GM12892 (cell line): ENCODE data around the gene KIF16B.

Source experiments
- POLR2A ChIP-seq: IDR thresholded peaks from 2 replicates; pipeline ENCODE4 v1.6.1; 2011; ENCODE audit warnings: low read depth, low read length, control low read depth
- TAF1 ChIP-seq: IDR thresholded peaks from 2 replicates; pipeline ENCODE4 v1.6.1; 2011; ENCODE audit warnings: low read depth, mild to moderate bottlenecking, control low read depth, low read length, borderline replicate concordance

- TF ChIP-seq POLR2A (no peak), TAF1 (no peak)
These were observed 39.5 kb upstream of the KIF16B start for GRCh38 chr20:16612706-16613105.
